D341Med (cell line): Measurements from ENCODE around the gene PTP4A1.
A peak's percentile ranks its signal among the peaks of the same experiment; 100 is the strongest.
"Not testable (repeated sequence)": the region's sequence is repeated elsewhere in the genome, so short reads cannot be mapped to it uniquely, and the experiment has no call there.

ENCODE experiments used
- DNase-seq: peaks from one replicate; pipeline ENCODE4 v3.0.0; 2012; ENCODE audit warnings: low spot score

Gene PTP4A1

DNA sequence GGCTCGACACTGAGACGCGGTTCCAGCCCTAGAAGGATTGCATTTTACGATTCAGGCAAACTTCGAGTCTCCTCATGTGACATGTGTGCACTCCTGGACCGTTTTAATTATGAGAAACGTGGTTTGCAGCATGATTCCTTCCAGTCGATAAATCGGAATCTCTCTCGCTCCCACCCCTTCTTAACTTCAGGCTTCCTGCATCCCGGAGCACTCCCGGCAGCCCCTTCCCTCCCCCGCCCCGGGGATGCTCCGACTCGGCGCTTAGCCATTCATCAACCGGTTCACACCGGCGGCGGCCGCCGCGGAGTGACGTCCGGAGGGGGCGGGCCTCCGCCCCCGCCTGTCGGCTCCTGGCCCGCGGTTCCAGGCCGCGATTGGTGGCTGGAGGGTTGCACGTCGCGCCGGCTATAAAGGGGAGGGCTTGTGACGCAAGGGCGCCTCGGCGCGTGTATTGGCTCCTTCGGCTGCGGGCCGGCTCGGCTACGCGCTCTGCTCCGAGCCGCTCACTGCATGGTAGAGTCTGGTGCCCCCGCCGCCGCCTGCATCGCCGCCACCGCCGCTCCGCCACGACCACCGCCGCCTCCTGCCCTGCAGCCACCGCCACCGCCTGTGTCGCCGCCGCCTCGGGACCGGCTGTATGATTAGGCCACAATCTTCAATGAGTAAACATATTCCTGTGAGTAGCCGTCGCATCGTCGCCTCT lies at the start of gene PTP4A1, which contains the start of gene LOC128125822:
PTP4A1 (plus strand) TSS at position 437 of the 703 bp plus-strand sequence. CDS start 4,401 bp downstream, outside the sequence.
LOC128125822 (plus strand) TSS at position 437 of the 703 bp plus-strand sequence.
- DNase-seq: peak; percentile 98

GRCh38 chr6:63522911-63523287 lies 49.4 kb upstream of the PTP4A1 start:
- DNase-seq: not testable (repeated sequence)

DNA sequence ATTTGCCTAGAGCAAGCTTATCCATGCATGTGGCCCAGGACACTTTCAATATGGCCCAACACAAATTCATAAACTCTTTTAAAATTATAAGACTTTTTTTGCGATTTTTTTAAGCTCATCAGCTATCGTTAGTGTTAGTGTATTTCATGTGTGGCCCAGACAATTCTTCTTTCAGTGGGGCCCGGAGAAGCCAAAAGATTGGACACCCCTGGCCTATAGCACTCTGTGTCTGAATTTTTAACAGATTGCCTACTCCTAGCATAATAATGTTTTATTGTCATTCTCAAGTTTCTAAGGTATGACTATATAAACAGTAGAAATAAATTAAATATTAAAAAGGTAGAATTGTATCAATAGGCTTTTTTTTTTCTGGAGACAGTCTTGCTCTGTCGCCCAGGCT lies 48.6 kb upstream of the PTP4A1 start:
- DNase-seq: no peak

DNA sequence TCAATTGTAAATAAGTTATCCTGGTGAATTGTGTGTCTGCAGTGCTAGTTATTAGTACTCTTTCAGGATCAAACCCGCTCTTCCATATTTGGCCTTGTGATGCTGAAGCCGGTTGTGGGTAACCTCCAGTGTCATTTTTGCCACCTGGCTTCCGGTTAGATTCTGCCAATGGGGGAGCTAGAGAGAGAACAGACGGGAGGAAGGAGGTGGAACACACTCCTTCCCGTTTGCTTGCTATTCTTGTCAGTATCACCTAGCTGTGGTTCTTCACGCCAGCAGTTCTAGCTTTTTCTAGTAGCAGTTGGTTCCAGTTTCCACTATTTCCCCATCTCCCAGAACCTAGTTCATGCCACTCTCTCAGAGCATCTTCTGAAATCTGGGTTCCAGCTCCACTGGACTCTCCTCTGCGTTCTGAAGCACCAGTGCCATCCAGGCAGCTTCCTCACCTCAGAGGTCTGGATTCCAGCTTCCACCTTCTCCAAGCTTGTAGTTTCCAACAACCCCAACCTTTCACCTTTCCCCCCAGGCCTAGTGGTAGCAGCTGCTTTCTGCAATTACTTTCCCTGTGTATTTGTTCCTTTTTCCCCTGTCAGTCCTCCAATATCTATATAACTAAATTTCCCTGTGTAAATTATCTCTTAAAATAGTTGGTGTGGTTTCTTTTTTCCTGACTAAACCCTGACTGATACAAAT lies 46.9 kb upstream of the PTP4A1 start:
- DNase-seq: no peak

DNA sequence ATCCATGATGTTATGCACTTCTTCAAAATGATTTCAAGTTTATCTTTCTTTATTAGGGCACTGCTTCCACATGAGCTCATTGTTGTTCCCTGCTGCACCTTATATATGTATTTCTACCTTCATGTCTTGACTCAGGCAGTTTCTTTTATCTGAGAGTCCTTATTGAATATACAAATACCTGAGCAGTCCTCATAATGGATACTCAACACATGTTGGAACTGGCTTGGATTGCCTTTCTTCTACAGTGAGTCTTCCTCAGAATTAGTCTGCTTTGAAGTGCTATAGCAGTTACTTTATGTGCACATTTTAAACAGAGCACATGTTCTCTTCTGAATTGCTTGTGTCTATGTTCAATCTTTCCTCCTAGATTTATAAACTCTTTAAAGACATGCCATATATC lies 45.3 kb upstream of the PTP4A1 start:
- DNase-seq: no peak

- DNase-seq: no peak
Observed at GRCh38 chr6:63527658-63528514, 44.4 kb upstream of the PTP4A1 start.

GRCh38 chr6:63529498-63529897 lies 42.8 kb upstream of the PTP4A1 start:
- no peak for DNase-seq

GRCh38 chr6:63530182-63530581 lies 42.1 kb upstream of the PTP4A1 start:
- no peak for DNase-seq

DNA sequence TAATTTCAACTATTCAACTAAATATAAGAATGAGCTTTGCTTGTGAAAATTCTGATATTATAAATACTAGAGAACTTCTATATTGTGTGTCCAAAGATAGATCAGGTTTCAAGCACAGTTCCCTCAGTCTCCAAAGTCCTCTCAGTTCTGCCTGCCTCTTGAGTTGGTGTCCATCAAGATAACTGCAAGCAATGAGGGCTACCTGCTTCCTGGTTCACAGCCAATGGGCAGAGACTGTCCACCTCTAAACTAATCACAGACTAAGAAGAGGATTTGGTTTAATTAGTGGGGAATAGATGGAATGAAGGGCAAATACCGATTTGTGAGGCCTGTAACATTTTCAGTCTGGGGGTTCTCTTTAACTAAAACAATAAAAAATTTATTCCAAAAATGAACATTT lies 41.3 kb upstream of the PTP4A1 start:
- DNase-seq: no peak

DNA sequence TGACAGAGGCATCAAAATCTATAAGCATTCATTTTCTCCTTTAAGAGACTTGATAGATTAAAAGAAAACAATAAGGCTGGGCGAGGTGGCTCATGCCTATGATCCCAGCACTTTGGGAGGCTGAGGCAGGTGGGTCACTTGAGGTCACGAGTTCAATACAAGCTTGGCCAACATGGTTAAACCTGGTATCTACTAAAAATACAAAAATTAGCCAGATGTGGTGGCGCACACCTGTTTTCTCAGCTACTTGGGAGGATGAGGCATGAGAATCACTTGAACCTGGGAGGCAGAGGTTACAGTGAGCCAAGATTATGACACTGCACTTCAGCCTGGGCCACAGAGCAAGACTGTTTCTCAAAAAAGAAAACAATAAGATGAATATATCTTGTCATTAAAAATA lies 39.3 kb upstream of the PTP4A1 start:
- no peak for DNase-seq

DNA sequence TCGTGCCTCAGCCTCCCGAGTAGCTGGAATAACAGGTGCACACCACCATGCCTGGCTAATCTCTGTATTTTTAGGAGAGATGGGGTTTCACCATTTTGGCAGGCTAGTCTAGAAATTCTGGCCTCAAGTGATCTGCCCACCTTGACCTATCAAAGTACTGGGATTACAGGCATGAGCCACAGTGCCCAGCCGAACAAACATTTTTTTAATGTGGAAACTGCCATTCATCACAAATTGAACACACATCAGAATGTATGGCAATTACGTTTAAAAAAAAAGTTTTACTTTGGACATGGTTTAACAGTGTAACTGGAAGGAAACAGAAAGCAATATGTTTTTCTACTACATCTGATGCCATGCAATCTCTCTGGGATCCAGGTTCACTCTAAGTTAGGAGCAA lies 38.3 kb upstream of the PTP4A1 start:
- no peak for DNase-seq

GRCh38 chr6:63537201-63537958 lies 34.9 kb upstream of the PTP4A1 start:
- DNase-seq: no peak

DNA sequence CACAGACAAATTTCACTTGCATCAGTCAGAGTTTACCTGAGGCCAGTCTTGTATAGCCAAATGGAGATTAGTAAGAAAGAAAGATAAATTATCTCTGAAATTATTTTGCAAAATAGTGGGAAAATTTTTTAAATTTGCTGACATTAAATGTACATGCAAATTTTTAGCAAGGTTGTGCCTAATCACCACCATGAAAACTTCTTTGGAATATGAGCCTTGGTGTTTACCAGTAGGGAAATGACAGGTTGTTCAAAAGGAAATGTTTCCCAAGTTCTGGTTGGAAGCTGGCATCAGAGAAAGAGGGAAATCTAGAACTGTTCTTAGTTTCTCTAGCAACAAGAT lies 34.4 kb upstream of the PTP4A1 start:
- DNase-seq: no peak

DNA sequence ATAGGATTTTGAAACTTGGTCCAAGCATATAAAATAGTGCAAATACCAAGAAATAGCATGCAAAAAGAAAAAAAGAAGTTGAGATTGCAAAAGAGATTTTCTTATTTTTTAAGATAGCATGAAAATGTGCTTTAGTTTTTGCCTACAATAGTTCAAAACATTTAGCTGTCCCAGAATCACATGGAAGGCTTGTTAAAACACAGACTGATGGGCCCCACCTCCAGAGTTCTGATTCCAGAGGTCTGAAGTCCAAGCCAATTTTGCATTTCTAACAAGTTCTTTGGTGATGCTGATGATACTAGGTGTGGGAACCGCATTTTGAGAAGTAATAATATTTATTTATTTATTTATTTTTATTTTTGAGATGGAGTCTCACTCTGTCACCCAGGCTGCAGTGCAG lies 33.7 kb upstream of the PTP4A1 start:
- DNase-seq: no peak

DNA sequence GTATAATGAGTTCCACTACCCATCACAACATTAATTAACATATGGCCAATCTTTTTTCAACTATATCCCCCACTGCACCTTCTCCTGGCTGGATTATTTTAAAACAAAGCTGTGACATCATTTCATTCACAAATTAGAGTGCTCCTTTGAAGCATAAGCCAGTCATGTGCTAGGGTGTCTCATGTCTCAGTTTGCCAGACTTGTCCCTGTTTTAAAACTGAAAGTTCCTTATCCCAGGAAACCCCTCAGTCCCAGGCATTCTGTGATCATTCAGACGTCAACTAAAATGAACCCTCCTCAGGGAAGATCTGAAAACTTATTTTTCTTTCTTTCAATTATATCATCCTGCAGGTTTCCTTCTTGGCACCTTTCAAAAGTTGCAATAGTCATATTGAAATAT lies 29.3 kb upstream of the PTP4A1 start:
- no peak for DNase-seq

- no peak for DNase-seq
Observed at GRCh38 chr6:63543982-63544381, 28.3 kb upstream of the PTP4A1 start.

- DNase-seq: no peak
Observed at GRCh38 chr6:63546236-63546635, 26.0 kb upstream of the PTP4A1 start.

- no peak for DNase-seq
Observed at GRCh38 chr6:63546697-63547096, 25.6 kb upstream of the PTP4A1 start.

- no peak for DNase-seq
Observed at GRCh38 chr6:63549076-63549475, 23.2 kb upstream of the PTP4A1 start.

GRCh38 chr6:63553208-63553607 lies 19.1 kb upstream of the PTP4A1 start:
- no peak for DNase-seq

GRCh38 chr6:63553900-63554299 lies 18.4 kb upstream of the PTP4A1 start:
- no peak for DNase-seq

DNA sequence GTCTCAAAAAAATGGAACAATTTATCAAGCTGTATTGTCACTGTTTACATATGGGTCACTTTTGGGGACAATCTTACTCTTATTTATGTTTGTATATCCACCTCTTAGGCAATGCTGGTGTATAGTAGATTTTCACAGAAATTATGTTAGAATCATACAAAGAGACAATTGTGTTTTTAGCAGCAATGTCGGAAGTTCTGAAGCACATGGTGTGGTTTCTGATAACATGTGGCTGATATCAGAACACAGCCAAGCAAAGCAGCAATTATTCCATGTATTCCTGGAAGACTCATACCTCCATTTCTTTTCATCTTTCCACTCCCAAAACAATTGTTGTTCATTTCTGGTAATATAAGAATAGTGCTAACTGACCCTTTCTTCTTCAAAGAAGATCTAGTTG lies 17.5 kb upstream of the PTP4A1 start:
- no peak for DNase-seq
